Activated CD8-positive, alpha-beta T cell treated with anti-CD3 and anti-CD28 coated beads for 36 hours (primary cell): Measurements from ENCODE around the gene OXLD1. TPM values are rescaled to one million over a fixed set of nuclear protein-coding genes. Genes with fewer than 3 reads are reported as not detected.
A peak's percentile ranks its signal among the peaks of the same experiment; 100 is the strongest.

Source experiments
- ATAC-seq: fragments of 200-7000 bp; cut with Tn5 transposase; one replicate; pipeline ENCODE4 v1.10.0; 2021; ENCODE audit warnings: mild to moderate bottlenecking, moderate library complexity
- CTCF ChIA-PET: fragments of 350-600 bp; sonication (Branson Sonifier 250); formaldehyde crosslinking; loops from one replicate; lab custom pipeline; 2021; ENCODE audit warnings: antibody characterized with exemption; lab: Charles Lee
- POLR2A ChIA-PET: fragments of 350-600 bp; sonication (Branson Sonifier 250); formaldehyde crosslinking; loops from one replicate; lab custom pipeline; 2021; ENCODE audit warnings: antibody characterized with exemption; lab: Charles Lee
- DNase-seq: peaks from one replicate; pipeline ENCODE4 v3.0.0-alpha.2; 2020
- H3K27ac Mint-ChIP-seq: one replicate; pipeline ENCODE4 v1.8.0; 2021; ENCODE audit warnings: mild to moderate bottlenecking, mixed read lengths
- H3K27me3 Mint-ChIP-seq: one replicate; pipeline ENCODE4 v1.8.0; 2021; ENCODE audit warnings: mixed read lengths
- H3K36me3 Mint-ChIP-seq: one replicate; pipeline ENCODE4 v1.8.0; 2021; ENCODE audit warnings: low read depth, mixed read lengths
- H3K4me1 Mint-ChIP-seq: one replicate; pipeline ENCODE4 v1.8.0; 2021; ENCODE audit warnings: low read depth, mixed read lengths
- H3K4me3 Mint-ChIP-seq: one replicate; pipeline ENCODE4 v1.8.0; 2021; ENCODE audit warnings: mild to moderate bottlenecking, moderate library complexity, mixed read lengths
- H3K9me3 Mint-ChIP-seq: one replicate; pipeline ENCODE4 v1.8.0; 2021; ENCODE audit warnings: mixed read lengths
- CTCF ChIP-seq: fragments of 200-600 bp; IDR thresholded peaks from one replicate; pipeline ENCODE4 v1.8.0; 2022; ENCODE audit warnings: antibody characterized with exemption, mild to moderate bottlenecking
- intact Hi-C: fragments of 100-400 bp; cut with micrococcal nuclease; formaldehyde crosslinking; loops from one replicate; pipeline ENCODE4 v1.10.0; 2022
- total RNA-seq, 2 experiments: library from RNA; stranded (reverse); gene quantifications; one replicate each; pipeline ENCODE4 v1.2.3, GENCODE V29; 2021

The OXLD1 gene
- total RNA-seq, 2 experiments from 2014 or later, result 50.1 to 52.6 TPM

- intact Hi-C loops, result no loop called here
- Mint-ChIP-seq H3K4me1 (peaks cover 35% of the 10 kb centered on the region), H3K9me3 (no peaks in the 10 kb centered on the region), H3K27ac (no peak overlapping the region), H3K36me3 (peaks cover 46% of the 10 kb centered on the region), H3K4me3 (no peak overlapping the region), H3K27me3 (no peaks in the 10 kb centered on the region)
- DNase-seq (no peak), ATAC-seq (no peak)
- no peak for TF ChIP-seq CTCF
- POLR2A ChIA-PET, result interaction anchor here (6.7 kb wide), 1 partner anchor 17 kb away, joined by 73 read pairs; the partner anchor contains the start of gene MRPL12
- CTCF ChIA-PET, result no interaction called here
These were observed 20.2 kb upstream of the OXLD1 start for GRCh38 chr17:81686614-81687013.

DNA sequence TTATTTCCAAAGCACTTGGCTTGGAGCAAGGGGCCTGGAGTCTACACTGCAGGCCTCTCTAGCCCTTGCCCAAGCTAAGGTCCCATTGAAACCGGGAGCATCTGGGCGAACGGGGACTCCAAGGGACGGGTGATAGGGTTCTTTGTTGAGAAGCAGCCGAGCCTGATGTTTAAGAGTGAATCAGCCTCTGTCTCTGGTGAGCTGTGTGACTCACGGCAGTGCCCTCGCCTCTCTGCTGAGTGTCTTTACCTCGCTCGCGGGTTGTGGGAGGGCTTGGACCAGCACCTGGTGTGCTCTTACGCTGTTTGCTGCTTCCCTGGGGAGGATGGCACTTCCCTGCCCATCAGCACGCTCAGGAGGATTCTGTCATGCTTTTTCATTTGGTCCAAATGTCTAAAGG lies 18.7 kb upstream of the OXLD1 start:
- Mint-ChIP-seq H3K4me3 (peak overlapping the region; percentile 93), H3K4me1 (peaks cover 35% of the 10 kb centered on the region), H3K27ac (peak overlapping the region; percentile 77), H3K36me3 (peaks cover 49% of the 10 kb centered on the region), H3K27me3 (no peaks in the 10 kb centered on the region), H3K9me3 (no peaks in the 10 kb centered on the region)
- ChIA-PET CTCF (interaction anchor here (1.1 to 2.7 kb wide), 3 partner anchors 10 to 169 kb away, joined by 3 to 11 read pairs (median 3); partner anchors contain the start of gene MRPL12), POLR2A (interaction anchor here (0.5 to 6.7 kb wide), 12 partner anchors 10 to 182 kb away, joined by 3 to 73 read pairs (median 8); partner anchors contain the start of genes CCDC137, FAAP100, MRPL12 and OXLD1)
- DNase-seq (peak; percentile 74), ATAC-seq (no peak)
- TF ChIP-seq CTCF, result no peak
- intact Hi-C loops, result no loop called here

- no peaks in the 10 kb centered on the region for H3K9me3 Mint-ChIP-seq
- DNase-seq (peak; percentile 48), ATAC-seq (no peak)
- ChIA-PET CTCF (interaction anchor here (1.1 to 2.7 kb wide), 4 partner anchors 9 to 185 kb away, joined by 3 to 11 read pairs (median 4); partner anchors contain the start of gene MRPL12), POLR2A (interaction anchor here (0.5 to 6.7 kb wide), 12 partner anchors 9 to 183 kb away, joined by 3 to 73 read pairs (median 8); partner anchors contain the start of genes CCDC137, FAAP100, MRPL12 and OXLD1)
- intact Hi-C loops, result no loop called here
- H3K4me3 Mint-ChIP-seq, result peak overlapping the region; percentile 93
- TF ChIP-seq CTCF, result no peak
- peaks cover 35% of the 10 kb centered on the region for H3K4me1 Mint-ChIP-seq
- peaks cover 45% of the 10 kb centered on the region for H3K36me3 Mint-ChIP-seq
- H3K27me3 Mint-ChIP-seq, result no peaks in the 10 kb centered on the region
- peak overlapping the region; percentile 77 for H3K27ac Mint-ChIP-seq
These were observed 18.1 kb upstream of the OXLD1 start for GRCh38 chr17:81684442-81684911.

DNA sequence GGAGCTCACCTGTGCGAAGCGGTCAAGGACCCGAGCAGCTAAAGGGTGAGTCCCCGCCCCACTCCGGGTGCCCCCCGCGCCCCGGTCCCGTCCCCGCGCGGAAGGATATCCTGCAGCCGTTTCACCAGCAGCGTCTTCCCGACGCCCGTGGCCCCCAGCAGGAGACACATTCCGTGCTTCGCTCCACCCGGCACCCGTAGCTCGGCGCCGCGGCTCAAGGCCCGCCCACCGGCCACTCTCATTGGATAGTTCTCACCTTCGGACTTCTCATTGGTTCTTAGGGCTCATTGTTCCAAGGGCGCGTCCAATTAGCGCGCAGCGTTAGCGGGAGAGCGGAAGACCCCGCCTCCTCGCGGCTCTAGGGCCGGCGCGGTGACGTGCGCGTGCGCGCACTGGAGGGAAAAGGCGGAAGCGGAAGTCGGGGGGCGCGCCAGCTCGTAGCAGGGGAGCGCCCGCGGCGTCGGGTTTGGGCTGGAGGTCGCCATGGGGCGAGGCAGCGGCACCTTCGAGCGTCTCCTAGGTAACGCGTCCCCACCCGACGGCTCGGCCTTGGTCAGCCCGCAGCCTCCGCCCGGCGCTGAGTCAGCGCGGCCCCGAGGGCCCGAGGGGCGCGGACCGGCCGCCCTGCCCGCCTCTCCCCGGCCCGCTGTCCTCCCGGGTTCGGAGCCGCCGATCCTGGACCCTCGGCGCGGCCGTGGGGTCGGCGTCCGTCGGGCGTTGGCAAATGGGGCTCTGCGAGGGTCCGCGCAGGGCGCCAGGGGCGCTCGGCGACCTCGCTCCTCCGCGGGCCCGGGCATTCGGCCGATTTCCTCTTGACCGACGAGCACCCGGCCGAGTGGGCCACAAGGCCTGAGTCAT lies 17.4 kb upstream of the OXLD1 start, which contains the start of the genes ARL16 and HGS:
TSS of gene ARL16 (minus strand) at position 214 of the 858 bp plus-strand sequence. CDS start at position 170, 44 bp downstream.
TSS of gene HGS (plus strand) at position 428 of the 858 bp plus-strand sequence. CDS start at position 484, 56 bp downstream.
- peak; percentile 98 for DNase-seq
- Mint-ChIP-seq H3K36me3 (peaks cover 40% of the 10 kb centered on the region), H3K27me3 (no peaks in the 10 kb centered on the region), H3K9me3 (no peaks in the 10 kb centered on the region), H3K4me3 (peak within 1 kb of the TSS; percentile 93), H3K27ac (peak within 1 kb of the TSS; percentile 85), H3K4me1 (peaks cover 31% of the 10 kb centered on the region)
- peak; percentile 99 for ATAC-seq
- ChIA-PET CTCF (interaction anchor here (0.6 to 2.7 kb wide), 8 partner anchors 9 to 338 kb away, joined by 3 to 11 read pairs (median 4); partner anchors contain the start of genes CENPX and MRPL12), POLR2A (interaction anchor here (0.7 to 6.7 kb wide), 15 partner anchors 9 to 183 kb away, joined by 3 to 73 read pairs (median 7); partner anchors contain the start of genes CCDC137, FAAP100, MRPL12 and OXLD1)
- intact Hi-C loops, result no loop called here
- TF ChIP-seq CTCF, result no peak
